HCT116 (cell line): ENCODE measurements around the gene PLCB2. TPM values are rescaled to one million over a fixed set of nuclear protein-coding genes. Genes with fewer than 3 reads are reported as not detected.

Source experiments
- ATAC-seq: fragments of 200-7000 bp; cut with Tn5 transposase; 2 replicates; pipeline ENCODE4 v1.9.1; 2020; ENCODE audit warnings: mild to moderate bottlenecking, moderate library complexity
- BruUV-seq: library from RNA; stranded (reverse); fragments of 400-500 nt; replicated peaks from 2 replicates; lab custom pipeline; 2021; lab: Mats Ljungman, UMichigan
- CTCF ChIA-PET: fragments of 300-600 bp; sonication (Branson Sonifier 250); formaldehyde crosslinking; loops from one replicate; lab custom pipeline; 2021; ENCODE audit warnings: antibody characterized with exemption; lab: Charles Lee
- POLR2A ChIA-PET: fragments of 300-600, 350-600 bp; sonication (Branson Sonifier 250); formaldehyde crosslinking; loops from one replicate; lab custom pipeline; 2021; ENCODE audit warnings: antibody characterized with exemption; lab: Charles Lee
- RAD21 ChIA-PET, 2 experiments: fragments of 300-600 bp; sonication (Branson Sonifier 250); formaldehyde crosslinking; loops; one replicate each; lab custom pipeline; 2023; ENCODE audit warnings: low total read pairs in 2 of 2; ENCODE audit not compliant: uncharacterized antibody in 2 of 2, unreplicated experiment in 2 of 2, low non-redundant PET in 1 of 2; lab: Charles Lee
- DNase-seq: peaks from one replicate; pipeline ENCODE4 v3.0.0-alpha.2; 2010; ENCODE audit warnings: low read depth, low spot score
- H2AFZ ChIP-seq: fragments of 200-600 bp; shearing (Covaris generic), sonication (generic); 2 replicates; pipeline ENCODE4 v1.6.1; 2017; ENCODE audit warnings: low read depth, mixed run types, mixed read lengths, antibody characterized with exemption, low read length; ENCODE audit not compliant: poor library complexity, severe bottlenecking
- H3K27ac ChIP-seq: 2 replicates; pipeline ENCODE4 v1.5.1; 2012; ENCODE audit warnings: low read depth, low read length
- H3K27me3 ChIP-seq: fragments of 200-600 bp; sonication (generic); 2 replicates; pipeline ENCODE4 v1.6.1; 2016; ENCODE audit warnings: mixed run types, low read length, mixed read lengths; ENCODE audit not compliant: insufficient read depth
- H3K36me3 ChIP-seq, 2 experiments: fragments of 200-500 bp in 1 of 2; fragments of 200-600 bp in 1 of 2; sonication (Bioruptor generic) in 1 of 2; sonication (generic) in 1 of 2; 2 replicates each; pipeline versions ENCODE4 v1.5.1 to v1.6.1; 2014 to 2016; ENCODE audit warnings: low read length in 2 of 2, inconsistent platforms in 1 of 2, mixed read lengths in 1 of 2, mixed run types in 1 of 2; ENCODE audit not compliant: insufficient read depth in 2 of 2, control insufficient read depth in 1 of 2
- H3K4me1 ChIP-seq, 2 experiments: fragments of 200-600 bp in 1 of 2; sonication (generic) in 1 of 2; 2 replicates each; pipeline versions ENCODE4 v1.5.1 to v1.6.1; 2012 to 2017; ENCODE audit warnings: low read length in 2 of 2, inconsistent platforms in 1 of 2, mild to moderate bottlenecking in 1 of 2, mixed read lengths in 1 of 2, mixed run types in 1 of 2, moderate library complexity in 1 of 2; ENCODE audit not compliant: insufficient read depth in 2 of 2, control insufficient read depth in 1 of 2
- H3K4me2 ChIP-seq: fragments of 200-600 bp; sonication (generic); 2 replicates; pipeline ENCODE4 v1.6.1; 2017; ENCODE audit warnings: mixed run types, low read length, mixed read lengths
- H3K4me3 ChIP-seq, 2 experiments: fragments of 200-600 bp in 1 of 2; sonication (generic) in 1 of 2; replicated peaks in 1 of 2; 2 replicates each; pipeline ENCODE4 v1.5.1; 2011 to 2016; ENCODE audit warnings: low read length in 2 of 2, control low read depth in 1 of 2, low read depth in 1 of 2, mild to moderate bottlenecking in 1 of 2, mixed read lengths in 1 of 2, mixed run types in 1 of 2
- H3K79me2 ChIP-seq: fragments of 200-600 bp; sonication (generic); 2 replicates; pipeline ENCODE4 v1.6.1; 2017; ENCODE audit warnings: mild to moderate bottlenecking, mixed run types, low read length, moderate library complexity, mixed read lengths; ENCODE audit not compliant: insufficient read depth
- H3K9ac ChIP-seq: fragments of 200-600 bp; sonication (generic); 2 replicates; pipeline ENCODE4 v1.6.1; 2016; ENCODE audit warnings: low read length, mixed read lengths
- H3K9me2 ChIP-seq: fragments of 200-600 bp; sonication (generic), shearing (Covaris generic); 2 replicates; pipeline ENCODE4 v1.6.1; 2017; ENCODE audit warnings: mixed run types, mild to moderate bottlenecking, moderate library complexity; ENCODE audit not compliant: insufficient read depth
- H3K9me3 ChIP-seq, 2 experiments: fragments of 200-500 bp in 1 of 2; fragments of 200-600 bp in 1 of 2; sonication (Bioruptor generic) in 1 of 2; sonication (generic) in 1 of 2; 2 replicates each; pipeline ENCODE4 v1.6.1; 2014 to 2017; ENCODE audit warnings: low read length in 2 of 2, mixed read lengths in 2 of 2, inconsistent platforms in 1 of 2, low read depth in 1 of 2, mild to moderate bottlenecking in 1 of 2, mixed run types in 1 of 2, moderate library complexity in 1 of 2; ENCODE audit not compliant: control insufficient read depth in 1 of 2, insufficient read depth in 1 of 2
- H4K20me1 ChIP-seq: fragments of 200-600 bp; sonication (generic), shearing (Covaris generic); 2 replicates; pipeline ENCODE4 v1.6.1; 2017; ENCODE audit warnings: mixed run types, mild to moderate bottlenecking, moderate library complexity; ENCODE audit not compliant: insufficient read depth
- CBX3 ChIP-seq: IDR thresholded peaks from 2 replicates; pipeline ENCODE4 v1.6.1; 2012; ENCODE audit warnings: low read depth
- CEBPB ChIP-seq: IDR thresholded peaks from 2 replicates; pipeline ENCODE4 v1.6.1; 2012; ENCODE audit warnings: low read depth
- ELF1 ChIP-seq: IDR thresholded peaks from 2 replicates; pipeline ENCODE4 v1.6.1; 2012; ENCODE audit warnings: low read depth, borderline replicate concordance
- EZH2 ChIP-seq: fragments of 200-600 bp; sonication (generic); IDR thresholded peaks from 2 replicates; pipeline ENCODE4 v1.6.1; 2017; ENCODE audit warnings: antibody characterized with exemption, mixed run types
- FOSL1 ChIP-seq: IDR thresholded peaks from 2 replicates; pipeline ENCODE4 v1.6.1; 2012; ENCODE audit warnings: low read depth
- JUND ChIP-seq: IDR thresholded peaks from 2 replicates; pipeline ENCODE4 v1.6.1; 2012
- POLR2A ChIP-seq: IDR thresholded peaks from 2 replicates; pipeline ENCODE4 v1.7.0; 2011; ENCODE audit warnings: borderline replicate concordance; ENCODE audit not compliant: insufficient read depth, insufficient read length; ENCODE audit errors: extremely low read depth
- POLR2AphosphoS5 ChIP-seq: IDR thresholded peaks from 2 replicates; pipeline ENCODE4 v1.6.1; 2011; ENCODE audit warnings: mild to moderate bottlenecking, low read depth, low read length, moderate library complexity
- RAD21 ChIP-seq: IDR thresholded peaks from 2 replicates; pipeline ENCODE4 v1.6.1; 2012; ENCODE audit warnings: low read depth, mild to moderate bottlenecking
- SIN3A ChIP-seq: IDR thresholded peaks from 2 replicates; pipeline ENCODE4 v1.6.1; 2012; ENCODE audit warnings: low read depth
- SP1 ChIP-seq: IDR thresholded peaks from 2 replicates; pipeline ENCODE4 v1.6.1; 2012; ENCODE audit warnings: low read depth
- ZBTB33 ChIP-seq: IDR thresholded peaks from 2 replicates; pipeline ENCODE4 v1.6.1; 2011; ENCODE audit warnings: mild to moderate bottlenecking, low read length, moderate library complexity; ENCODE audit not compliant: insufficient replicate concordance; ENCODE audit errors: extremely low read depth
- ZFX ChIP-seq: fragments of 450-650 bp; IDR thresholded peaks from 2 replicates; pipeline ENCODE4 v1.6.1; 2017
- intact Hi-C: fragments of 100-400 bp; cut with micrococcal nuclease; formaldehyde crosslinking; loops from 2 replicates; pipeline ENCODE4 v1.10.0; 2022
- total RNA-seq: library from RNA; stranded (reverse); gene quantifications from one replicate; pipeline ENCODE4 v1.2.1, GENCODE V29; 2021; ENCODE audit not compliant: unreplicated experiment
- TF ChIP-seq, protein P1 (sequence below): IDR thresholded peaks from 2 replicates; pipeline ENCODE4 v1.6.1; 2012

Gene PLCB2
- total RNA-seq, 1 experiment from 2014 or later = 2.8 TPM

- no peaks in the 10 kb centered on the region for H4K20me1 ChIP-seq
- H3K9me3 ChIP-seq = no peaks in the 10 kb centered on the region
- no TSS peak for BruUV-seq
- CTCF ChIA-PET = interaction anchor here (5.9 kb wide), 1 partner anchor 9 kb away, joined by 55 read pairs; the partner anchor contains the start of gene CCDC9B
- H2AFZ ChIP-seq = no peak overlapping the region
- H3K36me3 ChIP-seq = no peaks in the 10 kb centered on the region
- no peak overlapping the region for H3K4me3 ChIP-seq
- peaks cover 0 to under 1% of the 10 kb centered on the region in 2 experiments; a peak in 1 of 4 replicates for H3K4me1 ChIP-seq
- H3K4me2 ChIP-seq = no peak overlapping the region
- H3K9ac ChIP-seq = no peak overlapping the region
- no peak for TF ChIP-seq FOSL1
- no peak for TF ChIP-seq POLR2A
- no peak for TF ChIP-seq ZBTB33
- TF ChIP-seq, protein P1, sequence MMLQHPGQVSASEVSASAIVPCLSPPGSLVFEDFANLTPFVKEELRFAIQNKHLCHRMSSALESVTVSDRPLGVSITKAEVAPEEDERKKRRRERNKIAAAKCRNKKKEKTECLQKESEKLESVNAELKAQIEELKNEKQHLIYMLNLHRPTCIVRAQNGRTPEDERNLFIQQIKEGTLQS = no peak
- TF ChIP-seq SIN3A = no peak
- no peak for TF ChIP-seq POLR2AphosphoS5
- no peak for TF ChIP-seq CEBPB
- TF ChIP-seq CBX3 = no peak
- TF ChIP-seq ELF1 = no peak
- TF ChIP-seq RAD21 = no peak
- no peak for TF ChIP-seq SP1
- TF ChIP-seq ZFX = no peak
- TF ChIP-seq JUND = no peak
- no peak for TF ChIP-seq EZH2
- TF ChIP-seq, all 23 proteins: peak for 0
- POLR2A ChIA-PET = no interaction called here
- ATAC-seq (no peak), DNase-seq (no peak)
- Histone ChIP-seq H3K27me3 (no peaks in the 10 kb centered on the region), H3K27ac (no peak overlapping the region), H3K79me2 (no peaks in the 10 kb centered on the region), H3K9me2 (no peaks in the 10 kb centered on the region)
- RAD21 ChIA-PET = no interaction called here
- intact Hi-C loops = no loop called here
Observed at GRCh38 chr15:40329804-40330203, 22.1 kb upstream of the PLCB2 start.
